UCSD-AML1 (cell line): ENCODE data around the gene VSX1.

ENCODE experiments used
- DNase-seq: peaks from one replicate; lab custom pipeline; 2025; ENCODE audit not compliant: unreplicated experiment; lab: John Stamatoyannopoulos, UW

Gene VSX1

DNA sequence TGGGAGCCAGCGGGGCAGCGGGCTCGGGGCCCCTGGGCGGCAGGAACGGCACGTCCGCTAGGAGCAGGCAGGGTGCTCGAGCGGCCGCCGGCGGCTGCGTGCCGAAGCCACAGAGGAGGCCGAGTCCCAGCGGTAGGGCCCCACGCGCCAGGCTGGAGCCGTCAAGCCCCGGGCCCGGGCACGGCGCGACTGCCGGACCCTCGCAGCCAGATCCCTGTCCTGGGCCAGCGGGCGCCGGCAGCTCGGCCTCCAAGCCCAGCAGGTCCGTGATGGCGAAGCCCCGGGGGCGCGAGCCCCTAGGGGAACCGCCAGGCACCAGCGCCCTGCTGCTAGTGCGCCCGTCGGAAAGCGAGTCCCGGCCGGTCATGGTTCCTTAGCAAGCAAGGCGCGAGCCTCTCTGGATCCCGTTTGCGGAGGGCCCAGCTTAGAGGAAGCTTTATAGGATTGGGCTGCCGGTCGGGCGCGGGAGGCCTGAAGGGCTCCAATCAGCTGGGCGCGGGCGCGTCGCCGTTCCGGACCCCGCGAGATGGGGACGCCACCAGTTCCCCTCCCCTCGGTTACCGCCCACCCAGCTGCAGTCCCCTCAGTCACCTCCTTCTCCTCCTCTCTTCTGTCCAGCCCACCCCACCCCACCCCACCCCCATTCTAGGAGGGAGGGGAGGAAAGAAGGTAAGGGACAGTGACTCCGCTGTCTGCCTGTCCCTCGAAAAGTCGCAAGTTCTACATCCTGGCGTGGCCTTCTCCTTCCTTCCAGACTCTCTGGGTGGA, at the start of gene VSX1:
Gene VSX1 (minus strand): TSS at position 412 of the 768 bp plus-strand sequence. CDS start 45 bp downstream, at position 367.
- no peak for DNase-seq

DNA sequence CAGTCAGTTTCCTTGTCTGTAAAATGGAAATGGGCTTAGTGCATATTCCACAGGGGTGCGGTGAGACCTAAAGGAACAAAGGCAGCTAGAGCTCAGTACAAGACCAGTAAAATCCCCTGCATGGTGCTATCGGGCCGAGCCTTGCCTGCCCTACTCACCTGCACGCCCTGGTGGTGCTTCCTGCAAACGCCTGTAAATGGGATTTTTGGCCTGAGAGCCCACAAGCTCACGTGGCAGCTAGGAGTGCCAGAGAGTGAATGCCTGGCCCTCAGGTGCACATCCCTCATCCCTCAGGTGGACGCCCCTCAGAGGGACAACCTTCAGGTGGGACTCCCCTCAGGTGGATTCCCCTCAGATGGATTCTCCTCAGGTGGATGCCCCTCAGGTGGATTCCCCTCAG, 48.0 kb upstream of the VSX1 start:
- DNase-seq: no peak

DNA sequence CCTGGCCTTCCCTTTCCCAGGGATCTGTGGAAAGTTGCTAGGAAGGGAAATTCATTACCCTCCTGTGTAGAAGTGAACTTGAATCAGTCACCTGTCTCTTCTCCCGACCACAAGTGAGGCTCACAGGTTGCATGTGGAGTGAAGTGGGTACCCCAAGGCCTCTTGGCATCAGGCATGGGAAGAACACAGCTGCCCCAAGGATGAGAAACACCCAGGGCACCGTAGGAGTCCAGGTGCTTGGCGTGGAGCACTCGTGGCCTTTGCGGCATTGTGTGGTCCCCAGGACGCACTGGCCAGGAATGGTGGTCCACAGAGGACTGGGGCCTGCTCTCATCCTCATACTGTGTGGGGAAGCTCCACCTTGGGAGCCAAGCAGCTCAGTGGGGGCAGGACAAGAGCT, 47.5 kb upstream of the VSX1 start:
- DNase-seq: no peak

DNA sequence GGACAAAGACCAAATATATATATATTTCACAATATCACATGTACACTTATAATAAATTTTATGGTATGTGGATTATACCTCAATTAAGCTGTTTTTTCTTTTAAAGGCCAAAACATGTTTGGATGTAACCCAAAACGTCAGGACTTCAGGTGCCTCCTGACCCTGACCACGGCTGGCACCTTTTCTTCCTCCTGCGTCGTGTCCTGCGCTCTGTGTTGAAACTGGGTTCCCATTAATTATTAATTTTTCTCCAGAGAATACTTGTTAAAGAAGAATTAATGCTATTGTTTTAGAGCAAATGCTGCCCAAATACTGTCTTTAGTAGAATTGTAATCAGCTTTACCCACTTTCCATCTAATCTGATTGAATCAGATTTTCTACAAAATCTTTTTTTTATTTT, 46.7 kb upstream of the VSX1 start:
- DNase-seq: no peak

DNA sequence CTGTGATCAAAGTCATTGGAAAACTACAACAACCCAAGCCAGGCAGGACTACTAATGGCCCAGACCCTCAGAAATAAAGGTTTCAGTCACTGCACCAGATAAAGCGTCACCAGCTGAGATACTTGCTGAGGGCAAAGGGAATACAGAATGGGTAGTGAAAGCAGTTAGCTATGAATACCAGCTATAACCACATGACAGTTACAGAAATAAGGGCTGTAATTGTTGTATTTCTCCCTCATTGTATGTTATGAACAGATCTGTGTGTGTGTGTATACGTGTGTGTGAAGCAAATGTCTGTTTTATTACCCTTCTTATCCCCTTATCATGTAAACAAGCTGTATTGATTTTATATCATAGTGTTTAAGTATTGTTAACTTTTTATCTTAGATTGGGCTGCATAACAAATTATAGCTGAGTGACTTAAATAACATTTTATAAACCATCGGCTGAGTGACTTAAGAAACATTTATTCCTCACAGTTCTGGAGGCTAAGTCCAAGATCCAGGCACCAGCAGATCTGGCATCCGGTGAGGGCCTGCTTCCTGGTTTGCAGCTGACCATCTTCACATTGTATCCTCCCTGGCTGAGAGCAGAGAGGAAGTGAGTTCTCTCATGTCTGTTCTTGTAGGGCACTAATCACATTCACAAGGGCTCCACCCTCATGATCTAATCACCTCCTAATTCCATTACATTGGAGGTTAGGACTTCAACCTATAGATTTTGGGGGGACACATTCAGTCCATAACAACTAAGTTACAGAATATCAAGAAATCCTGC, 46.0 kb upstream of the VSX1 start:
- DNase-seq: no peak

DNA sequence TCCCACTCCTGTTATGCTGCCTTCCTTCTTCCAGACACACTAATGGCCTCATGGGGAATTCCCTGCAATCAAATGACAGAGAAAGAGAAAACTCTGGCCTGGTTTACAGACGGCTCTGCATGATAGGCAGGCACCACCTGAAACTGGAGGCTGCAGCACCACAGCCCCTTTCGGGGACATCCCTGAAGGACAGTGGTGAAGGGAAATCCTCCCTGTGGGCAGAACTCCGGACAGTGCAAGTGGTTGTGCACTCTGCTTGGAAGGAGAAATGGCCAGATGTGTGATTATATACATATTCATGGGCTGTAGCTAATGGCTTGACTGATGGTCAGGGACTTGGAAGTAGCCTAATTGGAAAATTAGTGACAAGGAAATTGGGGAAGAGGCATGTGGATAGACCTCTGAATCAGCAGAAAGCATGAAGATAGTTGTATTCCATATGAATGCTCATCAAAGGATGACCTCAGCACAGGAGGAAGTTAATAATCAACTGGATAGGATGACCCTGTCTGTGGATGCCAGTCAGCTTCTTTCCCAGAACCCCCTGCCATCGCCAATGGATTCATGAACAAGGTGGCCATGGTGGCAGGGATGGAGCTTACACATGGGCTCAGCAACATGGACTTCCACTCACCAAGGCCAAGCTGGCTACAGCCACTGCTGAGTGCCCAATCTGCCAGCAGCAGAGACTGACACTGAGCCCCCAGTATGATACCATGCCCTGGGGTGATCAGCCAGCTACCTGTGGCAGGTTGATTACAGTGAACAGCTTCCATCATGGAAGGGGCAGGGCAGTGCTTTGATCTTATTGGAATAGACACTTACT, 44.5 kb upstream of the VSX1 start:
- no peak for DNase-seq

DNA sequence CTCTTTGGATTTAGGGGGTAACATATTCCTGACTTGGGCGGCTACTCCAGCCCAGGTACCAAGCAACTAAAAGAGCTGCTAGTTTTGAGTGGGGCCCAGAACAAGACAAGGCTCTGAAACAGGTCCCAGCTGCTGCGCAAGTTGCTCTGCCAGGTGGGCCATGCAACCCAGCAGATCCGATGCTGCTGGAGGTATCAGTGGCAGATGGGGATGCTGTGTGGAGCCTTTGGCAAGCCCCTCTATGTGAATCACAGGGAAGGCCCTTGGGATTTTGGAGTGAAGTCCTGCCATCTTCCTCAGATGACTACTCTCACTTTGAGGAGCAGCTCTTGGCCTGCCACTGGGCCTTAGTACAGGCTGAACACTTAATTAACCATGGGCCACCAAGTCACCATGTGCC, 43.7 kb upstream of the VSX1 start:
- no peak for DNase-seq

DNA sequence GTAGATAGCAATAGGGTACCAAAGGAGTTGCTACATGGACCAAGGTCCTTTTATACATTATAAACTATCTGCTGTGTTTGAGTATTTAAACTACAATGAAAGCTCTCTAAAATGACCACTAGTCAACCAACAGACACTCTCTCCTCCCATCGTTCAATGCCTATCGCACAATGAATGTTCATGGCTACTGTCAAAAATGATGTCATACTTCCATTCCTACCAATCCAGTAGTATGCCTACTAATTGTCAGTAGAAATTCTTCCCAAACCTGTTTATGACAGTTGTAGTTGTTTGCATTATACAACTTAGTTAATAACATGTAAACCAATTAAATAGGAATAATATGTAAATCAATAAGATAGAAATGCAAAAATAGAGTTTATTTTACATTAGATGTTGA, 39.0 kb upstream of the VSX1 start:
- DNase-seq: no peak

DNA sequence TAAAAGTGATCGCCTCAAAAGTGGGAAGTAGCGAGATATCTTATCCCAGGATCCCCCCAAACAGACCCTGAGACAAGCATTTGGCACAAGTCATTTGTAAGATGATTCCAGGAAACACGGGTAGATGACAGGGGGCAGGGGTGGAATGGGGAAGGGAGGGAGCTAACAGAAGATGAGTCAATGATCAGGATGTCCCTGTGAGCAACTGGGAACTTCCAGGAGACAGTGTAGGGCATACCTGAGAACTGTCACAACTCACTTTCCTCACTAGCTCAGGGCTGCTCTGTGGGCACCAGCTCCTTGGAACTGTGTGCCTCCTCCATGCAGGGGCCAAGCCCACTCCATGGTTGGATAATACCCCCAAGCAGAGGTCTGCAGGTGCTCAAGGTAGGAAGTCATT, 38.5 kb upstream of the VSX1 start:
- no peak for DNase-seq

DNA sequence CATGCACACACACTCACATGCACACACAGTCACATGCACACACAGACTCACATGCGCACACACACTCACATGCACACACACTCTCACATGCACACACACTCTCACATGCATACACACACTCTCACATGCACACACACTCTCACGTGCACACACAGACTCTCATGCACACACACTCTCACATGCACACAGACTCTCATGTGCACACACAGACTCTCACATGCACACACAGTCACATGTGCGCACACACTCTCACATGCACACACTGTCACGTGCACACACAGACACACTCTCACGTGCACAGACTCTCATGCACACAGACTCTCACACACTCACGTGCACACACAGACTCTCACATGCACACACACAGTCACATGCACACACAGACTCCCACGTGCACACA, 36.6 kb upstream of the VSX1 start:
- no peak for DNase-seq

DNA sequence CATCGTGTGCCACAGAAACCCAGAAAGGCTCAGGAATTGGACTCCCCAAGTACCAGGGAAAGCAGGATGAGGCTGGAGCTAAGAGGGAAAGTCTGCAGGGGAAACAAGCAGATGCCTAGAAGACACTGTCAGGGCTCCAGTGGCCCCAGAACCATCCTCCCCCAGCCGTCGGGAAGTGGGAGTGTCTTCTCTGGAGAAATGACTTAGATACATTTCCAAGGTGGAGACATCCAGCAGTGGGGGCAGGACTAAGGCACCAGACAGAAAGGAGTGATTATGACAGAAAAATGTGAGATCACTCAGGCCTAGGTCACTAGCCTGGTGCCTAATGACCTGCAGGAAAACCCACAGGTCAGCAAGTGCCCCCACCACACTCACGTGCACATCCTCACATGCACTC, 36.0 kb upstream of the VSX1 start:
- no peak for DNase-seq

DNA sequence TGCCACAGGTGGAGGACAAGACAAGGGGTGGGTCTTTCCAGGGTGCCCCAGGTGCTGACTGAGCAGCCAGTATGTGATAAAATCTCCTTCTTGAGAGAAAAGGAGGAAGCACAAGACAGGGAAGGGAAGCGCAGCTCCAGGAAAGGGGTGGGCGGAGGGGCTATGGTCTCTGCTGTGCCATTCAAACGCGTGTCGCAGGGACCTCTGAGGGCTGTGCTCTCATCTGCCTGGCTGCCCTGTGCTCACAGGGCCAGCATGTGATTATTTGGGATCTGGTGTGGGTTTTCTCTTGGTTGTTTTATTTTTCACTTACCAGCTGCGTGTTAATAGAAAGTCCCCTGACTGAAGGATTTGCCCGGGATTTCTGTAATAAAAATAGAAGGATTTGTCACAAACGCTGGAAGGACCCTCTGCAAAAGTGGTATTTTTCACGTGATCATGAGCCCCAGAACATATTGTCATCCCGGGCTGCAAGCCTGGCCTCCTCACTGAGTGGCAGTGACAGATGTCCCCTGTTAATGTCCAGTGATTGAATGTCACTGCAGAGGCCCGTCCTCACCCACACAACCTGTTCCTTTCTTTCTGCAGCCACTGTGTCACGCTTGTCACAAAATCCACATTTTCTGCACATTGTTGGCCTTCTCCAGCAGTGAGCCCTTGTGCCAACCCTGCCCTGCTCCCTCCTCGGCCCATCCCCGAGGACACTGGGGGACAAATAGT, 35.0 kb upstream of the VSX1 start:
- DNase-seq: no peak

DNA sequence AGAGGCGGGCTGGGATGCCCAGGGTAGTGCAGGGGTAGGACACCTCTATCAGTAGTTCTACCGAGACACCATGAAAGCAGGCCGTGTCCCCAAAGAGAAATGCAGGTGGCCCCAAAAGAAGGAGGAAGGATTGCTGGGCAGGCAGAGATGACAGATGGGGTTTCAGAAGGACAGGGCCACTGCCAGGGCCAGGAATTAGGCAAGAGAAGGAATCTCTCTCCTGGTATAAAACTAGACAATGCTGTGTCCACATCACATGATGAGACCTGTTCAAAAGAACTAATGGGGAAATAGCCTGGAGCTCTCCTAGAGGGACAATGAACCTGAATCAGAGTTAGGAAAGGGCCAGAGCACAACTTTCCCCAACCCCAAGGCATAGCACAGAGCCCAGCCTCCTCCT, 21.6 kb upstream of the VSX1 start:
- DNase-seq: no peak

DNA sequence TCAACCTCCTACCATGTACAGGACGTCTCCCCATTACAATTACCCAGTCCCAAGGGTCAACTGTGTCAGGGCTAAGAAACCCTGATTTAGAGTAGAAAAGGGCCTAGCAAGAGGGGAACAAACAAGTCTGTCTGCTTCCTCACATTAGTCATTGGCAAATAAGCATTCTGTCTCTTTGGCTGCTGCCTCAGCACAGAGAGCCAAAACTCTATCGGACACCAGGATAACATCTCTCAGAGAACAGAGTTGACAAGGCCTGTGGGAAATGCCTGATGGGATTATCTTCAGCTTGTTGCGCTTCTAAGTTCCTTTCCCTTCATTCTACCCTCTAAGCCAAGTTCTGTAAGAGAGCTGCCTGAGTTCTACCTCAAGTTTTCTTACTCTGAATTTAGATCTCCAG, 19.0 kb upstream of the VSX1 start:
- no peak for DNase-seq

DNA sequence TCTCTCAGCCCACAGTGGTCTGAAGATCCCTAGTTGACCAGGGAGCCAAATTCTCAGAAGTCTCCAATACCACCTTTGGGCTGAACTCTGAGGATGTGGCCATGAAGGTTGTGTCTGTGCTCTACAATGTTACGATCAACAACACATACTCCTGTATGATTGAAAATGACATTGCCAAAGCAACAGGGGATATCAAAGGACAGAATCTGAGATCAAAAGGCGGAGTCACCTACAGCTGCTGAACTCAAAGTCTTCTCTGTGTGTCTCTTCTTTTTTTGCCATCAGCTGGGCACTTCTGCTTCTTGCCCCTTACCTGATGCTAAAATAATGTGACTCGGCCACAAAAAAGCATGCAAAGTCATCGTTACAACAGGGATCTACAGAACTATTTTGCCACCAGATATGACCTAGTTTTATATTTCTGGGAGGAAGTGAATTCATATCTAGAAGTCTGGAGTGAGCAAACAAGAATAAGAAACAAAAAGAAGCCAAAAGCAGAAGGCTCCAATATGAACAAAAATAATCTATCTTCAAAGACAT, 17.7 kb upstream of the VSX1 start:
- DNase-seq: no peak

DNA sequence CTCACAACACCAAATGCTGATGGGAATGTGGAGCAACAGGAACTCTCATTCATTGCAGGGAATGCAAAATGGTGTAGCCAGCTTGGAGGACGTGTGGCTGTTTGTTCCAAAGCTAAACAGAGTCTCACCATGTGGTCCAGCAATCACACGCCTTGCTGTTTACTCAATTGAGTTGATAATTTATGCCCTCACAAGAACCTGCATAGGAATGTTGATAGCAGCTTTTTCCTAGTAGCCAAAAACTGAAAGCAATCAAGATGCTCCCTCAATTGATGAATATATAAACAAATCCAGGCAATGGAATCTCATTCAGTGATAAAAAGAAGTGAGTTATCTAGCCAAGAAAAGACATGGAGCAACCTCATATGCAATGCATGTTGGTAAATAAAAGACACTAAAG, 15.6 kb upstream of the VSX1 start:
- DNase-seq: no peak

DNA sequence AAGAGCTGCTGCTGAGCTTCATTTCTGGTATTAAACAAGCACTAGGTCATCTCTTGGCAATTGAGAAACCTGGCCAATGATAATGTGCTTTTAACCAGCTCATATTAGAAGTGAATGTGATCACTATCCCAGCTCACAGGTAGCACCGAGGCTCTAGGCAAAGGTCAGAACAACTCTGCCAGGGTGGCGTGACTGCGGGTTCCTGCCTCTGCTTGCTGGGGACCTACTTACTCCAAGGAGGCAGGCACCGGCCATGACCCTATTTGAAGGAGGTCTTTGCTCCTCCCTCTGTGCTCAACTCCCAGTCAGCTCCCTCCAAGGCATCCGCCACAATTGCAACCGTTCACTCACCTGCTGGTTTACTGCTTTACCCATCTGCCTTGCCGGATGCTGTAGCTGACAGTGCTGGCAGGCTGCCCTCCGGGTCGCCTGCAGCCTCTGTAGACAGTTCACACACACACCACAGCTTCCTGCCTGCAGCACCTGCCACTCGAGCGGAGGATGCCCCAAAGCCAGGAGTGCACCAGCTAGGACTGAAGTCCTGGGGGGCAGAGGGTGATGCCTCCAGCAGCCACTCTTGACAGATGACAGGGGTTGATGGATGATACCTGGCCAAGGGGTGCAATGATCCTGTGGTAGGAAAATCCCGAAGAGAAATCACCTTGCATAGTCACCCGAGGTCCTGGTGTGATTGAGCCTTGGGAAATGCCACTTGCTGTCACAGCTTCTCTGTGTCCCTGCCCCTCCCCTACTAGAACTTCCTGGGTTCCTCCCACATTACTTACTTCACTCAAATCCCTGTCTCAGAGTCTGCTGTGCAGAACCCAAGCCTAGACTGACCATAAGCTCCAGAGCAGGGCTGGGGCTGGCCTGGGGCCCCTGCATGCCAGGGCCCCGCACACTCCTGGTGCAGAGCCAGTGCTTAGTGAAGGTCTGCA, 8.8 kb upstream of the VSX1 start:
- no peak for DNase-seq

DNA sequence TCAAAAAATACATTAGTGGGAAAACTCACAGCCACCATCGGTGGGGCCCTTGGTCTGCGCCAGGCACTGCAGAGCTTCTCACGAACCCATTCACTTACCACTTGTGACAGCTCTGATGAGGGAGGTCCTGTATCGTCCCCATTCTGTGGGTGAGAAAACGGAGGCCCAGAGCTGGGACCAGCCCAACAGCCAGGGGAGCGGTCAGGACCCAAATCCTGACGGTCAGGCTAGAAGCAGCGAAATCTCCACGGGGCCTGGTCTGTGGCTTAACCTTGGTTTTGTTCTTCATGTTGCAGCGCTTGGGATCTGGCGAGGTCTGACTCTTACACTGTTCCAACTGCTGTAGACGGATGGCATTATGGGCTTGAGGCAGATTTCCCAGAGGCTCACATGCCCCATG, 7.7 kb upstream of the VSX1 start:
- no peak for DNase-seq

DNA sequence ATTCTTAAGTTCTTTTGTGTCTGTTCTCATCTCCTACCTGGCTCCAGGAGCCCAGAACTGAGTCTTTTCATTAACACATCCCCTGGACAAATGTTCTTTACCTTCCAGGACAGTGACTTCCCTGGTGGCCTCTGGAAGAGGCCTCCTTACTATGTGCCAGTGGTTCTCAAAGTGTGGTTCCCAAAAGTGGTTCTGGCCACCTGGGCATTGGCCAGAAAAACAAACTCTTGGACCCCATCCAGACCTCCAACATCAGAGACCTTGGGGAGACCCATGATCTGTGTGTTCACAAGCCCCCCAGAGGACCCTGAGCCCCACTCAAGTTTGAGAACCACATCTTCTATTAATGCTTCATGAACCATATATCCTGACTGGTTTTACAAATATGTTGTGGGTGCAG, 7.2 kb upstream of the VSX1 start:
- DNase-seq: no peak

DNA sequence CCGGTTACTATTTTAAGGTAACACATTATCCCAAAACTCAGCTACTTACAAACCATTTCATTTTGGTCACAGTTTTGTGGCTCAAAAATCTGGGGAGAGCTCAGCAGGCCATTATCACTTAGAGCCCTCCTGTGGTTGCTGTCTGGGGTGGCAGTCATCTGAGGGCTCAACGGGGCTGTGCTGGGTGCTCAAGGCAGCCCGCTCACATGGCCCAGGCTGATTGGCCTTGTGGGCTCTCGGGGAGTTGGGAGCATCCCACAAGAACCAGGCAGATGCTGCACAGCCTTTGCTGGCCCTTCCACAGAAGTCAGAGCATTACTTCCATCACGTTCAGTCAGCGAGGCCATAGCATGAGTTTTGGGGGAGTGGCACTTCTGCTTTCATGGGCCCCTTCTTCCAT, 6.3 kb upstream of the VSX1 start:
- DNase-seq: no peak
